Hypothalamus (tissue), 51 donors: Measurements from ENCODE around the gene GTSE1.

ENCODE experiments used
- DNase-seq, 51 donors: peaks; one replicate each; lab custom pipeline; 2025; lab: John Stamatoyannopoulos, UW

Gene GTSE1

DNA sequence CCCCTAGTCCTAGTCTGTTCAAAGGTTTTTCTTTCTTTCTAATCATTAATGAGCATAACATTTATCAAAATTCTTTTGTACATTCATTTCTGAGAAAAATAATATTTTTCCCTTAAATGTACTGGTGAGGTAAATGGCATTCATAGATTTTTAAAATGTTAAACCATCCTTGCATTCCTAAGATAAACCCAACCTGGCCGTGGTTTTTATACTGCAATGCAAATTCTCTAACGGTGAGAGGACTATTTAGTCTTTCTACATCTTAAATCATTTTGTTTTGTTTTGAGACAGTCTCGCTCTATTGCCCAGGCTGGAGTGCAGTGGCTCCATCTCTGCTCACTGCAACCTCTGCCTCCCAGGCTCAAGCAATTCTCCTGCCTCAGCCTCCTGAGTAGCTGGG, 79.4 kb downstream of the GTSE1 start:
- DNase-seq = no peak

- DNase-seq = no peak
Measured at GRCh38 chr22:46376908-46377524, 80.3 kb downstream of the GTSE1 start.

GRCh38 chr22:46377525-46378425, 81.1 kb downstream of the GTSE1 start:
- DNase-seq = no peak

GRCh38 chr22:46378426-46379065, 81.9 kb downstream of the GTSE1 start:
- DNase-seq = no peak

DNA sequence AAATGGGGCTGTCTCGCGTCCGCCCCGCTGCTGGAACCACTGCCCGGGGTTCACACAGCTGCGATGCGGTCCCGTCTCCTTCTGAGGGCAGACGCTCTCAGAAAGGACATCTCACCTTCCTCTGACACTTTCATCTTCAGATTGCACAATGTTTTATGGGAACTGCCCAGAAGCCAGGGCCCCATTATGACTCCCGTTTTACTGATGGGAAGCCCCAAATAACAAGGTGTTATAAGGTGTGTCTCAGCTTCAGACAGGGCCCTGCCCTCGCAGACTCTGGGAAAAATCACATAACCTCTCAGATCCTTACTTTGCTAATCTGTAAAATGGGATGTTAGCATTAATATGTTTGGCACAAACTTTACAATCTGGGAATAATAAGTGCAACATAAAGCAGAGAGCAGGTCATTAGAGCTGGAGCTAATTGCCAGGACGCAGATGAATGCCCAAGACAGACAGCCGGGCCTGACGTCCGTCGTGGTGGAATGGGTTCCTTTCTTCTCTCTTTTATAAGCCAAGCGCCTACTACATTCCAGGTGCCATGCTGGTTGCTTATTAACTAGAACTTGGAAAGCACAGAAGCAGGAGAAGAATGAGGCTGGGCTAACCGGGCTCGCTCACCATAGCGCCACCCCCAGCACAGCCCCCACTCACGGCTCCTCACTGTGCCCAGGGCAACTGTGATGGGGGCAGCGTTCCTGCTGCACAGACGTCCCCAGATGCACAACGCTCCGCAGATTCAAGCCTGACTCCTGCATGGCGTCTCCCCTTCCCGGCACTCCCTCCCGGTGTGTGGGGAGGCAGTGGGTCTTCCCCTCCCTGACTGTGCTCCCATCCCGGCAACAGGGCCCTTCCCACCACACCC, 82.6 kb downstream of the GTSE1 start:
- no peak for DNase-seq

- no peak for DNase-seq
Measured at GRCh38 chr22:46380069-46380468, 83.4 kb downstream of the GTSE1 start.
